Measurements from ENCODE around the gene SUPT20HL2. TPM values are rescaled to one million over a fixed set of nuclear protein-coding genes. Genes with fewer than 3 reads are reported as not detected.

Gene SUPT20HL2
- total and polyA plus RNA-seq, 2 donors (not counting 3 experiments of a cell fraction or from before 2014, with no cell fraction given) = not detected

GRCh38 chrX:24277405-24277804, 36.5 kb downstream of the SUPT20HL2 start:
- Histone ChIP-seq H3K9ac (replicated peaks; ENCODE audit: extremely low read depth, insufficient read depth, low read length) (no peak overlapping the region), H3K9me1 (replicated peaks; ENCODE audit: control insufficient read depth, extremely low read depth, insufficient read depth, low read length) (no peaks in the 10 kb centered on the region), H3K79me2 (ENCODE audit: control insufficient read depth, insufficient read depth, low read length) (no peaks in the 10 kb centered on the region), H2AFZ (ENCODE audit: low read depth, low read length) (no peak overlapping the region), H3K4me2 (ENCODE audit: insufficient read depth, low read length) (no peak overlapping the region), H3K27me3 (ENCODE audit: control insufficient read depth in 2 of 2, insufficient read depth in 2 of 2, low read length in 2 of 2) (no peaks in the 10 kb centered on the region), H3K27ac (ENCODE audit: insufficient read depth, low read depth, low read length) (no peak overlapping the region), H3K36me3 (ENCODE audit: control insufficient read depth in 2 of 2, extremely low read depth in 1 of 2, insufficient read depth in 2 of 2, low read length in 2 of 2) (no peaks in the 10 kb centered on the region), H4K20me1 (replicated peaks; ENCODE audit: control insufficient read depth, extremely low read depth, insufficient read depth, low read length) (no peaks in the 10 kb centered on the region), H3K4me1 (ENCODE audit: control insufficient read depth, extremely low read depth, insufficient read depth, low read length) (no peaks in the 10 kb centered on the region), H3K4me3 (replicated peaks in 1 of 3; ENCODE audit: insufficient read depth in 1 of 3, low read depth in 1 of 3, low read length in 3 of 3) (no peak overlapping the region), H3K9me3 (replicated peaks; ENCODE audit: control insufficient read depth, insufficient read depth, low read length) (no peaks in the 10 kb centered on the region)
- dilution Hi-C loops (cut with MboI; ENCODE audit: extremely low pct_ligation_motif_present, low sequenced_read_pairs) = no loop called here
- no peak for TF ChIP-seq JUN (IDR thresholded peaks at IDR 0.05; ENCODE audit: borderline replicate concordance, insufficient read depth, insufficient read length, low read depth)
- TF ChIP-seq POLR2A (IDR thresholded peaks at IDR 0.05; ENCODE audit: low read depth, low read length) = no peak
- TF ChIP-seq MYC (IDR thresholded peaks at IDR 0.05; ENCODE audit: low read depth, low read length) = no peak
- TF ChIP-seq, protein P1, sequence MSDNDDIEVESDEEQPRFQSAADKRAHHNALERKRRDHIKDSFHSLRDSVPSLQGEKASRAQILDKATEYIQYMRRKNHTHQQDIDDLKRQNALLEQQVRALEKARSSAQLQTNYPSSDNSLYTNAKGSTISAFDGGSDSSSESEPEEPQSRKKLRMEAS (IDR thresholded peaks at IDR 0.05; ENCODE audit: insufficient read depth, insufficient read length) = no peak
- TF ChIP-seq GATA2 (IDR thresholded peaks at IDR 0.05; ENCODE audit: insufficient read depth, insufficient read length, low read depth, low read length) = no peak
- FAIRE-seq (no peak), DNase-seq (ENCODE audit: low read depth, low spot score) (no peak)
- intact Hi-C loops (cut with micrococcal nuclease) = no loop called here
- ChIA-PET POLR2A (no interaction called here), CTCF (no interaction called here)
- BruUV-seq (replicated peaks) = no TSS peak

GRCh38 chrX:24276015-24276414, 37.9 kb downstream of the SUPT20HL2 start:
- H3K4me3 ChIP-seq (replicated peaks in 1 of 3; ENCODE audit: insufficient read depth in 1 of 3, low read depth in 1 of 3, low read length in 3 of 3) = no peak overlapping the region
- TF ChIP-seq GATA2 (IDR thresholded peaks at IDR 0.05; ENCODE audit: insufficient read depth, insufficient read length, low read depth, low read length) = no peak
- TF ChIP-seq FOS (IDR thresholded peaks at IDR 0.05; ENCODE audit: borderline replicate concordance, insufficient read depth, low read length) = no peak
- TF ChIP-seq, protein P2, sequence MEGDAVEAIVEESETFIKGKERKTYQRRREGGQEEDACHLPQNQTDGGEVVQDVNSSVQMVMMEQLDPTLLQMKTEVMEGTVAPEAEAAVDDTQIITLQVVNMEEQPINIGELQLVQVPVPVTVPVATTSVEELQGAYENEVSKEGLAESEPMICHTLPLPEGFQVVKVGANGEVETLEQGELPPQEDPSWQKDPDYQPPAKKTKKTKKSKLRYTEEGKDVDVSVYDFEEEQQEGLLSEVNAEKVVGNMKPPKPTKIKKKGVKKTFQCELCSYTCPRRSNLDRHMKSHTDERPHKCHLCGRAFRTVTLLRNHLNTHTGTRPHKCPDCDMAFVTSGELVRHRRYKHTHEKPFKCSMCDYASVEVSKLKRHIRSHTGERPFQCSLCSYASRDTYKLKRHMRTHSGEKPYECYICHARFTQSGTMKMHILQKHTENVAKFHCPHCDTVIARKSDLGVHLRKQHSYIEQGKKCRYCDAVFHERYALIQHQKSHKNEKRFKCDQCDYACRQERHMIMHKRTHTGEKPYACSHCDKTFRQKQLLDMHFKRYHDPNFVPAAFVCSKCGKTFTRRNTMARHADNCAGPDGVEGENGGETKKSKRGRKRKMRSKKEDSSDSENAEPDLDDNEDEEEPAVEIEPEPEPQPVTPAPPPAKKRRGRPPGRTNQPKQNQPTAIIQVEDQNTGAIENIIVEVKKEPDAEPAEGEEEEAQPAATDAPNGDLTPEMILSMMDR (IDR thresholded peaks at IDR 0.05; ENCODE audit: extremely low read depth in 1 of 2, insufficient read depth in 1 of 2, low read depth in 1 of 2, low read length in 2 of 2) = no peak
- intact Hi-C loops (cut with micrococcal nuclease) (no loop called here), dilution Hi-C loops (cut with MboI; ENCODE audit: extremely low pct_ligation_motif_present, low sequenced_read_pairs) (no loop called here)
- no peaks in the 10 kb centered on the region for H3K27me3 ChIP-seq (ENCODE audit: control insufficient read depth in 2 of 2, insufficient read depth in 2 of 2, low read length in 2 of 2)
- no peaks in the 10 kb centered on the region for H3K9me1 ChIP-seq (replicated peaks; ENCODE audit: control insufficient read depth, extremely low read depth, insufficient read depth, low read length)
- H3K9me3 ChIP-seq (replicated peaks; ENCODE audit: control insufficient read depth, insufficient read depth, low read length) = no peaks in the 10 kb centered on the region
- no peak overlapping the region for H3K9ac ChIP-seq (replicated peaks; ENCODE audit: extremely low read depth, insufficient read depth, low read length)
- peak; percentile 50 for FAIRE-seq
- H3K36me3 ChIP-seq (ENCODE audit: control insufficient read depth in 2 of 2, extremely low read depth in 1 of 2, insufficient read depth in 2 of 2, low read length in 2 of 2) = no peaks in the 10 kb centered on the region
- ChIA-PET POLR2A (no interaction called here), CTCF (no interaction called here)
- H3K27ac ChIP-seq (ENCODE audit: insufficient read depth, low read depth, low read length) = no peak overlapping the region
- peak overlapping the region; percentile 33 for H2AFZ ChIP-seq (ENCODE audit: low read depth, low read length)
- no peaks in the 10 kb centered on the region for H3K79me2 ChIP-seq (ENCODE audit: control insufficient read depth, insufficient read depth, low read length)
- no peak for DNase-seq (ENCODE audit: low read depth, low spot score)
- no peaks in the 10 kb centered on the region for H4K20me1 ChIP-seq (replicated peaks; ENCODE audit: control insufficient read depth, extremely low read depth, insufficient read depth, low read length)
- no peaks in the 10 kb centered on the region for H3K4me1 ChIP-seq (ENCODE audit: control insufficient read depth, extremely low read depth, insufficient read depth, low read length)
- no TSS peak for BruUV-seq (replicated peaks)
- no peak overlapping the region for H3K4me2 ChIP-seq (ENCODE audit: insufficient read depth, low read length)
